HepG2 (cell line): ENCODE data around the gene GALNT15. TPM values are rescaled to one million over a fixed set of nuclear protein-coding genes. Genes with fewer than 3 reads are reported as not detected.

Source experiments
- IKZF4 ChIP-seq: sonication (generic); formaldehyde crosslinking; IDR thresholded peaks from 2 replicates; pipeline ENCODE4 v1.5.1; 2020; ENCODE audit warnings: borderline replicate concordance, mild to moderate bottlenecking, low read depth, missing genetic modification reagents; ENCODE audit errors: not compliant biosample characterization
- PTBP1 ChIP-seq: fragments of 200-400 bp; formaldehyde crosslinking; IDR thresholded peaks from 2 replicates; pipeline ENCODE4 v1.6.1; 2018; ENCODE audit warnings: low read length, low read depth; ENCODE audit not compliant: poor library complexity, severe bottlenecking
- SALL2 ChIP-seq: sonication (generic); formaldehyde crosslinking; IDR thresholded peaks from 2 replicates; pipeline ENCODE4 v1.8.1; 2023; ENCODE audit warnings: mild to moderate bottlenecking, missing genetic modification reagents, inconsistent platforms
- SIX1 ChIP-seq: sonication (generic); formaldehyde crosslinking; IDR thresholded peaks from 2 replicates; pipeline ENCODE4 v1.4.0; 2020; ENCODE audit warnings: missing genetic modification reagents, borderline replicate concordance
- SOX5 ChIP-seq: IDR thresholded peaks from 2 replicates; pipeline ENCODE4 v1.6.1; 2016; ENCODE audit warnings: borderline replicate concordance
- SRSF4 ChIP-seq: fragments of 200-400 bp; formaldehyde crosslinking; IDR thresholded peaks from one replicate; pipeline ENCODE4 v1.6.1; 2018; ENCODE audit warnings: mild to moderate bottlenecking, low read depth, low read length, moderate library complexity; ENCODE audit not compliant: poor library complexity, severe bottlenecking
- SRSF9 ChIP-seq: fragments of 200-400 bp; formaldehyde crosslinking; IDR thresholded peaks from 2 replicates; pipeline ENCODE4 v1.6.1; 2018; ENCODE audit warnings: borderline replicate concordance, mild to moderate bottlenecking, low read depth, low read length; ENCODE audit not compliant: insufficient read depth, poor library complexity, severe bottlenecking
- TRIM24 ChIP-seq: sonication (generic); formaldehyde crosslinking; IDR thresholded peaks from 2 replicates; pipeline ENCODE4 v1.8.0; 2022; ENCODE audit warnings: mild to moderate bottlenecking, missing genetic modification reagents
- ZNF431 ChIP-seq: sonication (generic); formaldehyde crosslinking; IDR thresholded peaks from 2 replicates; pipeline ENCODE4 v1.9.0; 2022; ENCODE audit warnings: missing genetic modification reagents, low read depth, mild to moderate bottlenecking, borderline replicate concordance
- ZNF562 ChIP-seq: sonication (generic); formaldehyde crosslinking; IDR thresholded peaks from 2 replicates; pipeline ENCODE4 v1.8.0; 2022; ENCODE audit warnings: missing genetic modification reagents, borderline replicate concordance
- ZNF678 ChIP-seq: sonication (generic); formaldehyde crosslinking; IDR thresholded peaks from 2 replicates; pipeline ENCODE4 v1.4.0; 2020; ENCODE audit warnings: mild to moderate bottlenecking, missing genetic modification reagents
- polyA plus RNA-seq, 8 experiments: library from polyadenylated mRNA; depleted of rRNA in 3 of 8; stranded (reverse) in 7 of 8; unstranded in 1 of 8; fragments of >200 nt; fragmentation: Illumina TruSeq in 4 of 8; extraction: Trizol in 4 of 8; gene quantifications; 2 replicates each; pipeline versions ENCODE4 v1.2.1 to v1.2.3, GENCODE V29; 2011 to 2016; ENCODE audit warnings: low read depth in 4 of 8, missing spikeins in 1 of 8, mixed read lengths in 1 of 8; ENCODE audit not compliant: insufficient read depth in 1 of 8
- total RNA-seq, 5 experiments: library from RNA; depleted of rRNA; stranded (reverse); fragments of >200 nt; fragmentation: Illumina TruSeq; extraction: Trizol; gene quantifications; 2 replicates each; pipeline ENCODE4 v1.2.3, GENCODE V29; 2016; ENCODE audit warnings: low read depth in 1 of 5
- TF ChIP-seq, protein P1 (sequence below): sonication (generic); formaldehyde crosslinking; IDR thresholded peaks from 2 replicates; pipeline ENCODE4 v1.5.0; 2020; ENCODE audit warnings: mild to moderate bottlenecking, low read depth, missing genetic modification reagents, borderline replicate concordance
- TF ChIP-seq, protein P2 (sequence below): sonication (generic); formaldehyde crosslinking; IDR thresholded peaks from 2 replicates; pipeline ENCODE4 v1.5.0; 2020; ENCODE audit warnings: mild to moderate bottlenecking, missing genetic modification reagents, borderline replicate concordance
- TF ChIP-seq, protein P3 (sequence below): sonication (generic); formaldehyde crosslinking; IDR thresholded peaks from 2 replicates; pipeline ENCODE4 v1.8.0; 2022; ENCODE audit warnings: mild to moderate bottlenecking, missing genetic modification reagents, moderate library complexity
- TF ChIP-seq, protein P4 (sequence below): sonication (generic); formaldehyde crosslinking; IDR thresholded peaks from 2 replicates; pipeline ENCODE4 v1.4.0; 2020; ENCODE audit warnings: missing genetic modification reagents
- TF ChIP-seq, protein P5 (sequence below): sonication (generic); formaldehyde crosslinking; IDR thresholded peaks from 2 replicates; pipeline ENCODE4 v1.5.0; 2020; ENCODE audit warnings: mild to moderate bottlenecking, missing genetic modification reagents

The GALNT15 gene
- total and polyA plus RNA-seq, 2 of the 13 experiments (the other 11 are each of a cell fraction or from before 2014, with no cell fraction given): 0.02 to 0.04 TPM

DNA sequence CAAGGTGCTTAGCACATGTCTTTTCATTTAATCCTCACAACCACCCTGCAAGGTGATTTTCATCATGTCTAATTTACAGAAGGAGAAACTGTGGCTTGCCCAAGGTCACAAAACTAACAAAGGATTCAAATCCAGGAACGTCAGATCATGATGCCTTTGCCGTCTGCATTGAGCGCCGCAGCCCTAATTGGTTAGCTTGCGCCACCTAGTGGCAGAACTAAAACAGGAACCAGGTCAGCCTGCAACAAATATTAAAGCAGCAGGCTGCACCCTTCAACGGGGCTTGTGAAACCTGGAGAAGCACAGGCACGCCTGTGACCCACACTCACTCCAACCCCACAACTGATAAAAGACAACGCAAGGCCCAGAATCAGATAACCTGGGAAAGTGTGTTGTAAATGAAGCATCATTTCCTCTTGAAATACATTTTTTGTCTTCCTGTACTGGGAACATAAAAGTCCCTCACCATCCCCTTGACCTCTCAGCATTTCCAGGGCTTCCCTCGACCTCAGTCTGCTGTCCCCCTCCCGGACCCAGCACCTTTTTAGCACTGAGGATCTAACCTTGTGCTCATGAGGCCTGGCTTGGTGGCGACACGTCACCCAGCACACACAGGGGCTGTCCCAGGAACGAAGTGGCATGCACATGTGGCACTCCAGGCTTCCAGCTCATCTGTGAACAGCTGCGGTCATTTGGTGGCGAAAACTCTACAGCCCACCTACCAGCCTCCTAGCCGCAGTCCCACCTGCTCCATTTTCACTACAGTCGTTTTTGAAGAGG lies 73.0 kb downstream of the GALNT15 start (continued):
- TF ChIP-seq, protein P1, sequence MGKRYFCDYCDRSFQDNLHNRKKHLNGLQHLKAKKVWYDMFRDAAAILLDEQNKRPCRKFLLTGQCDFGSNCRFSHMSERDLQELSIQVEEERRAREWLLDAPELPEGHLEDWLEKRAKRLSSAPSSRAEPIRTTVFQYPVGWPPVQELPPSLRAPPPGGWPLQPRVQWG: no peak
- no peak for TF ChIP-seq SOX5 (CRISPR knock-in tag)
- no peak for TF ChIP-seq PTBP1
- TF ChIP-seq SRSF4: no peak
- TF ChIP-seq IKZF4 (CRISPR knock-in tag): no peak
- no peak for TF ChIP-seq SRSF9
- TF ChIP-seq, protein P2, sequence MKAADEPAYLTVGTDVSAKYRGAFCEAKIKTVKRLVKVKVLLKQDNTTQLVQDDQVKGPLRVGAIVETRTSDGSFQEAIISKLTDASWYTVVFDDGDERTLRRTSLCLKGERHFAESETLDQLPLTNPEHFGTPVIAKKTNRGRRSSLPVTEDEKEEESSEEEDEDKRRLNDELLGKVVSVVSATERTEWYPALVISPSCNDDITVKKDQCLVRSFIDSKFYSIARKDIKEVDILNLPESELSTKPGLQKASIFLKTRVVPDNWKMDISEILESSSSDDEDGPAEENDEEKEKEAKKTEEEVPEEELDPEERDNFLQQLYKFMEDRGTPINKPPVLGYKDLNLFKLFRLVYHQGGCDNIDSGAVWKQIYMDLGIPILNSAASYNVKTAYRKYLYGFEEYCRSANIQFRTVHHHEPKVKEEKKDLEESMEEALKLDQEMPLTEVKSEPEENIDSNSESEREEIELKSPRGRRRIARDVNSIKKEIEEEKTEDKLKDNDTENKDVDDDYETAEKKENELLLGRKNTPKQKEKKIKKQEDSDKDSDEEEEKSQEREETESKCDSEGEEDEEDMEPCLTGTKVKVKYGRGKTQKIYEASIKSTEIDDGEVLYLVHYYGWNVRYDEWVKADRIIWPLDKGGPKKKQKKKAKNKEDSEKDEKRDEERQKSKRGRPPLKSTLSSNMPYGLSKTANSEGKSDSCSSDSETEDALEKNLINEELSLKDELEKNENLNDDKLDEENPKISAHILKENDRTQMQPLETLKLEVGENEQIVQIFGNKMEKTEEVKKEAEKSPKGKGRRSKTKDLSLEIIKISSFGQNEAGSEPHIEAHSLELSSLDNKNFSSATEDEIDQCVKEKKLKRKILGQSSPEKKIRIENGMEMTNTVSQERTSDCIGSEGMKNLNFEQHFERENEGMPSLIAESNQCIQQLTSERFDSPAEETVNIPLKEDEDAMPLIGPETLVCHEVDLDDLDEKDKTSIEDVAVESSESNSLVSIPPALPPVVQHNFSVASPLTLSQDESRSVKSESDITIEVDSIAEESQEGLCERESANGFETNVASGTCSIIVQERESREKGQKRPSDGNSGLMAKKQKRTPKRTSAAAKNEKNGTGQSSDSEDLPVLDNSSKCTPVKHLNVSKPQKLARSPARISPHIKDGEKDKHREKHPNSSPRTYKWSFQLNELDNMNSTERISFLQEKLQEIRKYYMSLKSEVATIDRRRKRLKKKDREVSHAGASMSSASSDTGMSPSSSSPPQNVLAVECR (CRISPR knock-in tag): no peak; the same call in 1 of the 2 replicates
- no peak for TF ChIP-seq SALL2 (CRISPR knock-in tag)
- TF ChIP-seq ZNF678 (CRISPR knock-in tag): no peak
- no peak for TF ChIP-seq ZNF431
- TF ChIP-seq TRIM24 (CRISPR knock-in tag): 0 out of 2 replicates have a peak, but pooled peaks have one; percentile 30
- TF ChIP-seq ZNF562 (CRISPR knock-in tag): no peak
- TF ChIP-seq, protein P3, sequence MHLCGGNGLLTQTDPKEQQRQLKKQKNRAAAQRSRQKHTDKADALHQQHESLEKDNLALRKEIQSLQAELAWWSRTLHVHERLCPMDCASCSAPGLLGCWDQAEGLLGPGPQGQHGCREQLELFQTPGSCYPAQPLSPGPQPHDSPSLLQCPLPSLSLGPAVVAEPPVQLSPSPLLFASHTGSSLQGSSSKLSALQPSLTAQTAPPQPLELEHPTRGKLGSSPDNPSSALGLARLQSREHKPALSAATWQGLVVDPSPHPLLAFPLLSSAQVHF: no peak
- TF ChIP-seq, protein P4, sequence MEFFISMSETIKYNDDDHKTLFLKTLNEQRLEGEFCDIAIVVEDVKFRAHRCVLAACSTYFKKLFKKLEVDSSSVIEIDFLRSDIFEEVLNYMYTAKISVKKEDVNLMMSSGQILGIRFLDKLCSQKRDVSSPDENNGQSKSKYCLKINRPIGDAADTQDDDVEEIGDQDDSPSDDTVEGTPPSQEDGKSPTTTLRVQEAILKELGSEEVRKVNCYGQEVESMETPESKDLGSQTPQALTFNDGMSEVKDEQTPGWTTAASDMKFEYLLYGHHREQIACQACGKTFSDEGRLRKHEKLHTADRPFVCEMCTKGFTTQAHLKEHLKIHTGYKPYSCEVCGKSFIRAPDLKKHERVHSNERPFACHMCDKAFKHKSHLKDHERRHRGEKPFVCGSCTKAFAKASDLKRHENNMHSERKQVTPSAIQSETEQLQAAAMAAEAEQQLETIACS (CRISPR knock-in tag): no peak
- TF ChIP-seq SIX1 (CRISPR knock-in tag): no peak
- TF ChIP-seq, protein P5, sequence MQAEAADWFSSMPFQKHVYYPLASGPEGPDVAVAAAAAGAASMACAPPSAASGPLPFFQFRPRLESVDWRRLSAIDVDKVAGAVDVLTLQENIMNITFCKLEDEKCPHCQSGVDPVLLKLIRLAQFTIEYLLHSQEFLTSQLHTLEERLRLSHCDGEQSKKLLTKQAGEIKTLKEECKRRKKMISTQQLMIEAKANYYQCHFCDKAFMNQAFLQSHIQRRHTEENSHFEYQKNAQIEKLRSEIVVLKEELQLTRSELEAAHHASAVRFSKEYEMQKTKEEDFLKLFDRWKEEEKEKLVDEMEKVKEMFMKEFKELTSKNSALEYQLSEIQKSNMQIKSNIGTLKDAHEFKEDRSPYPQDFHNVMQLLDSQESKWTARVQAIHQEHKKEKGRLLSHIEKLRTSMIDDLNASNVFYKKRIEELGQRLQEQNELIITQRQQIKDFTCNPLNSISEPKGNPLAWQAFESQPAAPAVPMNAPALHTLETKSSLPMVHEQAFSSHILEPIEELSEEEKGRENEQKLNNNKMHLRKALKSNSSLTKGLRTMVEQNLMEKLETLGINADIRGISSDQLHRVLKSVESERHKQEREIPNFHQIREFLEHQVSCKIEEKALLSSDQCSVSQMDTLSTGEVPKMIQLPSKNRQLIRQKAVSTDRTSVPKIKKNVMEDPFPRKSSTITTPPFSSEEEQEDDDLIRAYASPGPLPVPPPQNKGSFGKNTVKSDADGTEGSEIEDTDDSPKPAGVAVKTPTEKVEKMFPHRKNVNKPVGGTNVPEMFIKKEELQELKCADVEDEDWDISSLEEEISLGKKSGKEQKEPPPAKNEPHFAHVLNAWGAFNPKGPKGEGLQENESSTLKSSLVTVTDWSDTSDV (CRISPR knock-in tag): no peak
